Stomach smooth muscle (tissue), 2 donors: Measurements from ENCODE around the gene CD82.

Experiments used
- H3K27ac ChIP-seq: one replicate; pipeline ENCODE4 v1.7.0; 2013; ENCODE audit warnings: mild to moderate bottlenecking, low read length, inconsistent platforms
- H3K27me3 ChIP-seq, 2 donors: one replicate each; pipeline ENCODE4 v1.7.0; 2013; ENCODE audit warnings: low read length in 2 of 2; ENCODE audit not compliant: insufficient read depth in 2 of 2, control insufficient read depth in 1 of 2
- H3K36me3 ChIP-seq, 2 donors: one replicate each; pipeline ENCODE4 v1.7.0; 2013; ENCODE audit warnings: low read length in 2 of 2; ENCODE audit not compliant: control insufficient read depth in 2 of 2, insufficient read depth in 2 of 2
- H3K4me1 ChIP-seq: one replicate; pipeline ENCODE4 v1.7.0; 2013; ENCODE audit warnings: low read length; ENCODE audit not compliant: control insufficient read depth, insufficient read depth
- H3K4me3 ChIP-seq, 2 donors: one replicate each; pipeline ENCODE4 v1.7.0; 2013; ENCODE audit warnings: low read length in 2 of 2
- H3K9ac ChIP-seq, 2 donors: one replicate each; pipeline ENCODE4 v1.7.0; 2013; ENCODE audit warnings: low read length in 2 of 2, mild to moderate bottlenecking in 1 of 2
- H3K9me3 ChIP-seq, 2 donors: one replicate each; pipeline ENCODE4 v1.7.0; 2013; ENCODE audit warnings: low read length in 2 of 2; ENCODE audit not compliant: control insufficient read depth in 2 of 2
- donor health status: healthy.
- donor health status: Pancreatic carcinoma.

The CD82 gene

DNA sequence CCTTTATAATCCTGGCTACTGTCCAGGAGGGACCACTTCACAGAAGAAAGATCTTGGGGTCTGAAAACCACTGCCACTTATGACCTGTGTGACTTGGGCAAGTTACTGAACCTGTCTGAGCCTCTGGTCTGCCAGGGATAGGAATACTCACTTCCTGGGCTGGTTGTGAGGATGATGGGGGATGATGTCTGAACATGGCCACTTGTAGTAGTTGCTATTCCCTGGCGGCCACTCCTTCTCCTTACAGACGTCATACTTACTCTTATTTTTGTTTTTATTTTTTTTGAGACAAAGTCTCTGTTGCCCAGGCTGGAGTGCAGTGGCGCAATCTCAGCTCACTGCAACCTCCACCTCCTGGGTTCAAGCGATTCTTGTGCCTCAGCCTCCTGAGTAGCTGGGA, 26.1 kb downstream of the CD82 start:
- Histone ChIP-seq H3K27ac (peak overlapping the region; percentile 81), H3K9me3 (no peaks in the 10 kb centered on the region)

DNA sequence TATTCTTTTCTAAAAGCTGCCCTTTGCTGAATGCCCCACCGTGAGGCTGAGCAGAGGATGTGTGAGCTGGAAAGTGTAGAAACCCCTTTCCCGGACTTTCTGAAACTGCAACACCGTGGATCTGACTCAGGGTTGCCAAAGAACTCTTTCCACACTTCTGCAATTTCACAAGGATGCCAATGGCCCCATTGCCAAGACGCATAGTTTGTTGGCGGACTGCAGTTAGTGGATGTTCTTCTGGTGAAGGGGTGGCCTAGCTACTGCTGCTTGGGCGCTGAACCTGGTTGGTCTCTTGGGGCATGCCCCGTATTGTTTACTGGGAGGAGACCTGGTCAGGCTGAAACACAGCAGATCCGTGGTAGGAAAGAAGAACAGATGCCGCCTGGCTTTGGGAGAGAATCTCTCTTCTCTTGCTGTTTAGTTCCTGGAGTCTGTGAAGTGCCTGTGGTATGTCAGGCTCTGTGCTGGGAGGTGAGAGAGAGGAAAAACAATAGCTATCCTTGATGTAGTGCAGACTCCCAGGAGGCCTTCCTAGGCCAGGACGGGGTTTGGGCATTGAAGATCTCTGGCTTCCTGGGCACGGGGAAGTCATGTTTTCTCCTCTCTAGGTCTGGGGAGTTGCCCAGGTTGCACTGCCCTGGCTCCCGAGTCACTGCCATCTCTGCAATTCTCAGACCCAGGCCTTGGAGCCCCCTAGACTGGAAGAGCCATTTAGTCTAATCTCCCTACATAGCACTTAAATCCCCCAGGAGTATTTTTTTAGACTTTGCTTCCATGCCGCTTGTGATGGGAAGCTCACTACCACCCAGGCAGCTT, 26.9 kb downstream of the CD82 start:
- Histone ChIP-seq H3K9me3 (no peaks in the 10 kb centered on the region), H3K9ac (peak overlapping the region in 1 of 2 donors; percentile 11), H3K4me1 (peaks cover 54% of the 10 kb centered on the region), H3K27ac (peak overlapping the region; percentile 81), H3K27me3 (no peaks in the 10 kb centered on the region), H3K4me3 (peak overlapping the region in 1 of 2 donors; percentile 22), H3K36me3 (no peaks in the 10 kb centered on the region)

More for the DNA sequence above, 26.1 kb downstream of the CD82 start:
- Histone ChIP-seq H3K4me1 (peaks cover 50% of the 10 kb centered on the region), H3K36me3 (no peaks in the 10 kb centered on the region), H3K27me3 (no peaks in the 10 kb centered on the region), H3K4me3 (no peak overlapping the region), H3K9ac (peak overlapping the region in 1 of 2 donors; percentile 2)

DNA sequence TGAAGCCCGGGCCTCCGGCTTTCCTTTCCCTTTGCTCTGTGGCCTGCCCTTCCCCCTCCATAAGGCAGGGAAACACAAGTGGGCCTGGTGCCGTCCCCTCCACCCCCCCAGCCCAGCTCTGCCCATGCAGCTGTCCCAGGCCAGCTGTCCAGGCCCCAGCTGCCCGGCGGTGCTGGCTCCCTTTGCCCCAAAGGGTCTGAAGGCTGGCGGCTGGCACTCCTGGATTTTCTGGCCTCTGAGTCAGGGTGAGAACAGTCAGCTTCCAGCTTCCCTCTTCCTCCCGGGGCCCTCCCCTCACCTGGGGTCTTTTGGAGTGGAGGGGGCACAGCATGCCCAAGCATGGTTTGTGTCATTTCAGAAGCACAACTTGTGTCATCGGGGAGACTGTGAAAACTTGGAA, 27.8 kb downstream of the CD82 start:
- Histone ChIP-seq H3K27me3 (no peaks in the 10 kb centered on the region), H3K9ac (peak overlapping the region in 1 of 2 donors; percentile 11), H3K36me3 (no peaks in the 10 kb centered on the region), H3K4me1 (peaks cover 58% of the 10 kb centered on the region), H3K27ac (peak overlapping the region; percentile 81), H3K9me3 (no peaks in the 10 kb centered on the region), H3K4me3 (no peak overlapping the region)

DNA sequence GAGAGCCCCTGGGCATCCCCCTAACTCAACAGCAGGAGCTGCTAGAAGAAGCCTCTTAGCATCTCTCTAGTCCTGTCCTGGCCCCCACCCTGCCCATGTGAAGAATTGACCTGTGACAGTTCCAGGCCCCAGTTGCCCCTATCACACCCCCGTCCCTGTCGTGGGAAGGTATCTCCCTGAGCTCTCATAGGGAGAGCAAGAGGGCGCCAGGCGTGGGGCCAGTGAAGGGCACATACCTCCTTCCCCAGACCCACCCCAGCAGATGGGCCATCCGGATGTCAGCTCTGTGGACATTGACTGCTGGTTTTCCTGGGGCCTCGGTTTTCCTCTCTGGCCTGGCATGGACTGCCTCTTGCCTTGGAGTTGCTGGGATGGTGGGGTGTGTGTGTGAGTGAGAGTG, 29.5 kb downstream of the CD82 start:
- H3K9me3 ChIP-seq: no peaks in the 10 kb centered on the region
- H3K36me3 ChIP-seq: no peaks in the 10 kb centered on the region
- H3K4me1 ChIP-seq: peaks cover 49% of the 10 kb centered on the region
- H3K4me3 ChIP-seq: no peak overlapping the region
- no peaks in the 10 kb centered on the region for H3K27me3 ChIP-seq
- no peak overlapping the region for H3K27ac ChIP-seq
- H3K9ac ChIP-seq: no peak overlapping the region

DNA sequence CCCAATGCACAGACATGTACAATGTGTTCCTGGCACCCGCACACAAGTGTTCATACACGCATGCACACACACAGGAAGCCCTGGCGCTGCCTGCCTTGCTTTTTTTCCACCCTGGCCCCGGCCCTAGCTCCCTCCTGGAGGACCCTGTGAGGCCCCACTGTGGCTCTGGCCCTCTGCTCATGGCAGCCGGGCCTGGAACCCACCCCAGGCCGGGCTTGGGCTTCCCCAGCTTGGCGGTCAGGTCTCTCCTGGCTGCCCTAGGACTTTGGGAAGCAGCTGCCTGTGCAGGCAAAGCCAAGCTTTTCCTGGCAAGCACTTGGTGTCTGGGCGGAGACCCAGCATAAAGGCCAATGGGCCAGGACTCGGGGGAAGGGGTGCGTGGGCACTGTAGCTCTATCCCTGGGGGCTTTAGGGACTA, 30.5 kb downstream of the CD82 start:
- H3K9me3 ChIP-seq: no peaks in the 10 kb centered on the region
- no peak overlapping the region for H3K27ac ChIP-seq
- peak overlapping the region in 1 of 2 donors; percentile 15 for H3K4me3 ChIP-seq
- peaks cover 47% of the 10 kb centered on the region for H3K4me1 ChIP-seq
- no peaks in the 10 kb centered on the region for H3K27me3 ChIP-seq
- H3K9ac ChIP-seq: no peak overlapping the region
- no peaks in the 10 kb centered on the region for H3K36me3 ChIP-seq

DNA sequence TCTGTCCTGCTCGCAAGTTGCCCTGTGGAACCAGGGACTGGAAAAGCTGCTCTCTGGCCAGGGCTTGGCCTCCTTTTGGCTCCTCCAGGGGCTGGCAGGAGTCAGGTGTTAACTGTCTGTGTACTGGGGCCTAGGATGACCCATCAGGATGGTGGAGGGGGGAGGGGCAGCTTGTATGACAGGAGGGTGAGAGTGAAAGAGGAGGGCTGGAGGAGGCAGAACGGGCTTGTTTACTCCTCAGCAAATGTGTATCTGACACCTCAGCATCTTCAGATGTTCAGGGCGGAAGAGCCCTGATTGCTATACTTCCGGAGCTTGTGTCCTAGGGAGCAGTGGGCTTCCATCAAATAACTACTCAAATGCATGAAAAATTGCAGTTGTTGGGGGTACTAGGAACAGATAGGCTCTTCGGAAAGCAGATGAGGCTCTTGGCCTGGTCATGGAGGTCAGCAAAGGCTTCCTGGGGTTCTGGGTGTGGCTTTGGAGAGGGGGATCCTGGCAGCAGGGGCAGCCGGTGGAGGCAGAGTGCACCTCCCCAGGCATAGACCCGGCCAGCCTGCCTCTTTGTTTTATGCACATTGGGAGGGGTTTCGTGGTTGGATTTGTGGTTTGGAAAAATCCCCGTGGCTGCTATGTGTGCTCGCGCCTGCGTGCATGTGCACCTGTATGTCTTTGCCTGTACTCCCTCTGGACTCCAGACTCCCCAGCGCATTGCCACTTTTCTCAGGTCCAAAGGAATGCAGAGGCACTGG, 31.2 kb downstream of the CD82 start:
- peak overlapping the region in 1 of 2 donors; percentile 15 for H3K4me3 ChIP-seq
- H3K9ac ChIP-seq: no peak overlapping the region
- H3K4me1 ChIP-seq: peaks cover 46% of the 10 kb centered on the region
- no peaks in the 10 kb centered on the region for H3K27me3 ChIP-seq
- no peaks in the 10 kb centered on the region for H3K9me3 ChIP-seq
- H3K27ac ChIP-seq: no peak overlapping the region
- H3K36me3 ChIP-seq: no peaks in the 10 kb centered on the region

DNA sequence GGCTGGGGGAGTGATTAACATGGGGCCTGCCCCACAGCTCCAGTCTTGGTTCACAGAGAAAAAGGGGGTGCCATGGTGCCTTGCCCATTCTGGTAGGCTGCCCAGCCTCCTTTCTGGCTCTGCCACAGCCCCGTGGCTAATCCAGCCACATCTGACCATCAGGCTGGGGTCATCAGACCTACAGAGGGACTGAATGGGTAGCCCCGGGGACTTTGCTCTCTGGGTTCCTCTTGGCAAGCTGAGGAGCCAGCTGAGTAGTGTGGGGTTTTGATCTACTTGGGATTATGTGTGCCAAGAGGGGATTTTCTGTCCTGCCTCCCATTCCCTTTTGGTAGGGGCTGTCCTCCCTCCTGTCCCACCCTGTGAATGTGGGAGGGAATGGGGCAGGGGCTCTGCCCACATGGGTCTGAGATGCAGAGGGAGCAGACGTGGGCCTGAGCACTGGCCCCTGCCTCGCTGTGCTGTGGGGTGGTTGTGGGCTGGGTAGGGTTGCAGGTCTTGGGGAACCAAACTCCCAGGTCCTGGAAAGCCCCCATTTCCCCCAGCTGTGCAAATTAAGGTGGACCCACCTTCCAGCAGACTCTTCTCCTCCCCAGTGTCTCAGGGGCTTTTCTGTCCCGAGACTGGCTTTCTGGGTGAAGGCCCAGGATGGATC, 32.0 kb downstream of the CD82 start:
- no peaks in the 10 kb centered on the region for H3K9me3 ChIP-seq
- no peaks in the 10 kb centered on the region for H3K27me3 ChIP-seq
- peaks cover 46% of the 10 kb centered on the region for H3K4me1 ChIP-seq
- H3K4me3 ChIP-seq: no peak overlapping the region
- no peak overlapping the region for H3K9ac ChIP-seq
- H3K27ac ChIP-seq: no peak overlapping the region
- H3K36me3 ChIP-seq: no peaks in the 10 kb centered on the region

DNA sequence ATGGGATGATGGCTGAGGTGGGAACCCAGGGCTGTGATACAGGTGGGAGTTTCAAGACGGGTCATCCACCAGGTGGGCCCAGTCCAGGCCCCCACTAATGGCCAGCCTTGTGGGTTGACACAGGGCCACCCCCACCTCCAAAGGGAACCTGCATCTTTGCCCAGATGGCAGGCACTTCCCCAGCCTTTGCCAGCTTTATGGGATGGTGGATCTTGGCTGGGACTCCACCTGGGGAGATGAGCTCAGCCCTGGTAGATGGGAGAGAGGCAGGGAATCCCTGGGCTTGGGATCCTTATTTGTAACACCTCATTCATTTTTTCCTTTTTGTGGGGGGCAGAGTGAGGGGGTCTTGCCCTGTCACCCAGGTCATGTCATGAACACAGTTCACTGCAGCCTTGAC, 33.4 kb downstream of the CD82 start:
- H3K27me3 ChIP-seq: no peaks in the 10 kb centered on the region
- H3K9me3 ChIP-seq: no peaks in the 10 kb centered on the region
- no peak overlapping the region for H3K27ac ChIP-seq
- no peak overlapping the region for H3K4me3 ChIP-seq
- no peak overlapping the region for H3K9ac ChIP-seq
- H3K4me1 ChIP-seq: peaks cover 48% of the 10 kb centered on the region
- H3K36me3 ChIP-seq: no peaks in the 10 kb centered on the region

DNA sequence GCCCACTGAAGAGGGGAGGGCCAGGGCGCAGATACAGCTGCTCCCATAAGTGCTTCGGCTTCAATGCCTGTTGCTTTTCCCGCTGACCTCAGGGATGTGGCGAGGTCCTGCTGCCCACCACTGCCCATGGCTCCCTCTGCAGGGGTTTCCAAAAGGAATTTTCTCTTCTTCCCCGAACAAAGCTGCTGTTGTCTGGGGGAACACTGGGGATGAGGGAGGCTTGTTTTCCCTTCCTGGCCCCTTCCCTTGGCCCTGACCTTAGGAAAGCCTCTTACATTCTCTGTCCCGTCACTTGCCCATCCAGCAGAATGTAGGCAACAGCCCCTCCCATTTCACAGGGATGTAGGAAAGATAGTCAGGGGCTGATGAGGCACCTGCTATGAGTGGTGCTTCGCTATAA, 34.8 kb downstream of the CD82 start:
- H3K9me3 ChIP-seq: no peaks in the 10 kb centered on the region
- H3K27me3 ChIP-seq: no peaks in the 10 kb centered on the region
- H3K4me1 ChIP-seq: peaks cover 55% of the 10 kb centered on the region
- no peaks in the 10 kb centered on the region for H3K36me3 ChIP-seq
- no peak overlapping the region for H3K4me3 ChIP-seq
- no peak overlapping the region for H3K27ac ChIP-seq
- no peak overlapping the region for H3K9ac ChIP-seq

DNA sequence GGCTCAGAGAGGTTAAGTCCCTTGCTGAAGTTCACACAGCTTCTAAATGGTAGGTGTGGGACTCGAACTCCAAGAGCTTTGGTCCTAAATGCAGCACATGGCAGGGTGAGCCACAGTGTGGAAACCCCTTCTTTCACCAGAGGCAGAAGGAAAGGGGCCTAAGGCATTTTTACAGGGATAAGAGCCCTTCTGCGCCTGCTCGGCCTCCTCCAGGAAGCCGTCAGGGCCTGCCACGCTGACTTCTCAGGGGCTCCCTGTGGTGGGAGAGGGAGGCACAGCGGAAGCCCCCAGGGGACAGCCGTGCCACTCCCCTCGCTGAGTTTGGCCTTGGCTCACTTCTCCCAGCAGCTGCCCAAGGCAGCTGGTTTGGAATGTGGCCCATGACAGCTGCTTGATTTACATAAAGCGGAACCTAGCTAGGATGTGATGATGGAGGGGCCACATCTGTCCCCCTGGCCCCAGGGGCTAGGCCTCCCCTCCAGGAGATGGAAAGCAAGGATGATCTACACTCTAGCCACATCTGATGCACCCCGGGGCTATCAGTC, 35.4 kb downstream of the CD82 start:
- H3K27me3 ChIP-seq: no peaks in the 10 kb centered on the region
- H3K9me3 ChIP-seq: no peaks in the 10 kb centered on the region
- H3K4me1 ChIP-seq: peaks cover 51% of the 10 kb centered on the region
- no peak overlapping the region for H3K4me3 ChIP-seq
- H3K36me3 ChIP-seq: no peaks in the 10 kb centered on the region
- no peak overlapping the region for H3K27ac ChIP-seq
- no peak overlapping the region for H3K9ac ChIP-seq
